ENCODE results near the gene OSBPL5.

The OSBPL5 gene

GRCh38 chr11:3133261-3134217, 31.6 kb downstream of the OSBPL5 start:
- DNase-seq: no peak

DNA sequence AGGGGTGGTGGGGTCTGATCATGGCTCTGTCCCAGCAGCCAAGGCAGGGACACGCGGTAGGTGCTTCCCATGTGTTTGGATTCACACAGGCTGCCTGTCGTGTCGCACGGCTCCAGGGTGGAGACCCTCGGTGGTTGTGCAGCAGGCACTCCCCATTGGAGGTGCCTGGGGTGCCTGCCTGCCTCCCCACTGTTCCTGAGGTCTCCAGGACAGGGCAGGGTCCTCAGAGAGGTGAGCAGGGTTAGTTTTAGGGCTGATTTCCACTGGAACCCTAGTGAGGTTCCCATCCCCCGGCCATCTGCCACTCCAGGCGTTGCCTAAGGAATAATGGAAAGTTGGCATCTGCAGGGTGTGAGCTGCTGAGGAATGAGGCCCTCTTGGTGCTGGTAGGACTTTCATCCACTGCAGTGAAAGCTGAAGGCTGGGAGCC, 32.3 kb downstream of the OSBPL5 start:
- no peak for DNase-seq

DNA sequence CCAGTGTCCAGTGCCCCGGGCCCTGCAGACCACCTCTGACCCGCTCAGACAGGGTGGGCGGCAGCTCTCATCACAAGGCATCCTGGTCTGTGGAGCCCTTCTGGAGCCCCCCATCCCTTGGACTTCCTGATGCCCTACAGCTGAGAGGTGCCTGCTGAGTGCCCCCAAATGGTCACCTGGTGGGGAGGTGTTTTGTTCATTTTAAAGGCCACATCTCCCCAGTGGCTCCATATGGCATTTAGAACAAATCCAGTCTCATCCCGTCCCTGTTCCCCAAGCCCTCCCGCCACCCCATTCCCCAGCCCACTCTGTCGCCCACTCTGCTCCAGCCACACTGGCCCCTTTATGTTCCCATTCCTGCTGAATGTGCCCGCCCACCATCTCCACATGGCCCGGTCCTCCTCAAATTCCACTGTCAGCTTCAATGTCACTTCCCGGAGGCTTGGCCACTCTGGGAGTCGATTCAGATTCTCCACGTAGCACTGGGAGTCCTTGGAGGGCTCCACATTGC, 32.8 kb downstream of the OSBPL5 start:
- no peak for DNase-seq

- DNase-seq: no peak
These were observed 33.7 kb downstream of the OSBPL5 start for GRCh38 chr11:3131330-3131941.

DNA sequence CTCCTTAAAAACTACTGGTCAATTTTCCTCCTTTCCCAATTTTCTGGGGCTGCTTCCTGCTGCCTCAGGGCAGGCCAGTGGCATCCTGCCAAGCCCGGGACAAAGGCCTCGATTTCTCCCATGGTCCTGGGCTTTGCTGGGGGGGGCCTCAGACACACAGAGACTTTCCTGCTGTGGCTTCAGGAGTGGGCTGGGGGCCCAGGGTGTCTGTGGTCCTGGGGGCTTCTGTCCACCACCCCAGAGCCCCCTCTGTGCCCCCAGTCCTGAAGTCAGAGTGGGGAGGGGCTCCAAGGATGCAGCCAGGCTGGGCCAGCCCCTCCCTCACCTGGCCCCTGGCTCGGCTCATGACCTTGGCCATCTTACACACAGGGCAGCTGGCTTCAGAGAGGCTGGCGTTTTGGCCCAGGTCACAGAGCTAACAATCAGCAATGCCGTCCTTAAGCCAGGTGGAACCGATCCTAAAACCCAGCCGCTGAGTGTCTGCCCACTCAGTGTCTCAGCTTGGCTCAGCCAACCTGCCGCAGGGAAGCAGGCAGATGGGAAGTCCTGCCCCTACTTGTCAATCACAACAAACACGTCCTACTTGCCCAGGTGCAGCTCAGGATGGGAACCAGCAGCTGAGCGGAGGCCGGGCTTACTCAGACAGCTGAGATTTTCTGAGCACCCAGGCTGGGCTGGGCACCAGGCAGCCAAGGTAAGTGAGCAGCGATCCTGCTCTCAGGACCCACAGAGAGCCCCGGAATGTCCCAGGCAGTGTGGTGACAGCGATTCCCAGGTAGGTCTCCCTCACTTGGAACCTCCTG, 34.6 kb downstream of the OSBPL5 start:
- no peak for DNase-seq

- no peak for DNase-seq
These were observed 35.4 kb downstream of the OSBPL5 start for GRCh38 chr11:3129591-3130268.

DNA sequence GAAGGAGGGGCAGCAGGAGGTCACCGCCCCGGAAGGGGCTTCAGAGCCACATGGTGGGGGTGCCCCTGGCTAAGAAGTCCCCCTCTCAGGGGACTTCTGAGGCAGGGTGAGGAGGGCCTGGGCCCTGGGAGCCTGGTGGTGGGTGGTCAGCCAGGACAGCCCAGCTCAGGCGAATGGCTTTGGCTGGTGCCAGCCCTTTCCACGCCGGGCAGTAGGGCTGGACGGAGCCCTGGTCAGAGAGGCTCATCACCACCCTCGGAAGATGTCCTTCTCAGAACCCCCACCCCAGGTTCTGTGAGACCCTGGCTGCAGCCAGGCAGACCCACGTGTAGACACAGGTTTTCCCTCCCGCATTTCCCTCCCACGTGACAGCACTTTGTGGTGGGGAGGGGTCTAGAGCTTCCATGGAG, 35.9 kb downstream of the OSBPL5 start:
- DNase-seq: no peak

DNA sequence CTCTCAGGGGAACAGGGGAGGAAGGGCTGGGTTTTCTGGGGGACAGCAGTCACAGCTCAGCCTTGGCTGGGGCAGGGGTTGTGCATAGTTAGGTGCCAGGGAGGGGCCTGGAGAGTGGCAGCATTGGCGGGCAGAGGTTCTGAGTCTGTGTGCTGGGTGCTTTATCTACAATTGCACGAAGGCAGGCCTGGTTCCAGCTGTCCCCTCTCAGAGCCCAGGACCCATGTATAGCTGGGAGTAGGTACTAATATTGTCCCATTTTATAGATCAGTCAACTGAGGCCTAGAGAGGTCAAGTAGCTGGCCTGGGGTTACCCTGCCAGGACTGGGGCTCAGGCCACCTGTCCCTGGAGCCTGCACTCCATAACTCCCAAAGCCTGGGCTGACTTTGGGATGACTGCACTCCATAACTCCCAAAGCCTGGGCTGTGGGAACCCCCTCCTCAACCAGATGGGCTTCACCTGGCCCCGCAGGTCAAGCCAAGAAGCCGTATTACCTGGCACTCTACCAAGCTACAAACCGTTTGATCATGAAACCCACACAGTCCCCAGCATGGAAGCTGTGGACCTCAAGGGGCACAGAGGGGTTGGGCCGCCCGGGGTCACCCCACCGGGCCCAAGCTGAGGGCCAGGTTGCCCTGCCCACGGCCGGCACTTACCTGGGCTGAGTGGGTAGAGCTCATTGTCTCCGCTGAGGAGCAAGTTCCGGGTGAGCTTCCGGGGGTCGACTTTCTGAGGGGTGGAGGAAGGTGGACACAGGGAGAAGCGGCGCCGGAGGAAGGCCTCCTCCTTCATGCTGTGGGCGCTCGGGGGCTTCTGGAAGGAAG, 36.5 kb downstream of the OSBPL5 start:
- DNase-seq: no peak

DNA sequence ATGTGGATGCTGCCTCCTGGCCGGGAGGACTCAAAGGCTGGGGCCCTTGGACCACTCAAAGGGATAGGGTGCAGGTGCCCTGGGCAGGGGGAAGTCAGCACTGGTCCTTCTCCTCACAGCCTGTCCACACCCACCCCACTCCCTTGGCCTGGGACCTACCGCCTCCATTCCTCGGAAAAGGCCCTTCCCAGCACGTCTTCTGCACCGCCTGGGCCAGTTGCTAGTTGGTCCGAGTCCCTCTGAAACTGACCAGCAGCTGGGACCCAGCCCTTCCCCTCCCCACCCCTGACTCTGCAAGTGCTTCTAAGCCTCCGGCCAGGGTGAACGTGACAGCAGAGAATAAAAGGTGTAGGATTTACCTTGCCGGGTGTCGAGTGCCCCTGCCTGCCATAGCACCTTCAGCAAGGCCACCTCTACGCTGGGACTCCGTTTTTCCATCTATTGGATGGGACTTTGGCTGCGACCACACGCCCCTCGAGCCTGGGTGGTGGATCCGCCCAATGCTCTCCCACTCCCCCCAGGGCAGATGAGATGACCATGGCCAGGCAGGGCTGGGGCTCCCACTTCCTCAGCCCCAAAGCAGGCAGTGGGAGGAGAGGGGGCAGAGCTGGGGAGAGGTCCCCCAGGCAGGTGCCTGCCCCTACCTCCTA, 37.3 kb downstream of the OSBPL5 start:
- DNase-seq: no peak

DNA sequence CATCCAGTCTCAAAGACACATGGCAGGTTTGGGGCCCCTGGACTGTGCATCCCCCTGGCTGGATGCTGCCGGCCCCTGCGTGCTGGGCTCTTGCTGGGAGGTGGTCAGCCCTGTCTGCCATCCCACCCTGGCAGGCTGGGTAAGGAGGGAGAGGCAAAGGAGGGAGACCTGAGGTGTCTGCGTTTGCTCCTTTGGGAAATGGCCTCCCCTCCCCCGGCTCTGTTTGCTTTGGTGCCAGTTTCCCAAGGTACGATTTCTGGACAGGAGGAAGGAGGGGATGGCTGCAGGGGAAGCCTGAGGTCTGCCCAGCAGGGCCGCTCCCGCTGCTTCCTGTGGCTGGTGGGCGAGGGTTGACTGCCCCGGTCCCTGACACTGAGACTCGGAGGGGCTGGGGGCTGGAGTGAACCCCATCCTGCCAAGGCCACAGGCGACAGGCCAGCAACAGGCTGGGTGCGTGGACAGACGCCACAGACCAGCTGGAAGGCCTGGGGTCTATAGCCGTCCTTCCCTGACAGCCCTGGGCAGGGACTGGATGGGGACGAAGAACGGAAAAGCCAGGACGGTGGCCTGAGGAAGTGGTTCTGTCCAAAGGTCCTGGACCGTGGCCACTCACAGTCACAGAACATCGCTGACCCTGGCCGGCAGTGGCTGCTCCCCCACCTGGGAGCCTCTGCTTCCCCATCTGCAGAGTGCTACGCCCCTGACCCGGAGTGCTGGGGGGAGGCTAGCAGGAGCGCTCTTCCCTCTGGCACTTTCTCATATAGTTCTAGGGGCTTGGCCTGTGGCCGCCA, 38.0 kb downstream of the OSBPL5 start:
- no peak for DNase-seq

DNA sequence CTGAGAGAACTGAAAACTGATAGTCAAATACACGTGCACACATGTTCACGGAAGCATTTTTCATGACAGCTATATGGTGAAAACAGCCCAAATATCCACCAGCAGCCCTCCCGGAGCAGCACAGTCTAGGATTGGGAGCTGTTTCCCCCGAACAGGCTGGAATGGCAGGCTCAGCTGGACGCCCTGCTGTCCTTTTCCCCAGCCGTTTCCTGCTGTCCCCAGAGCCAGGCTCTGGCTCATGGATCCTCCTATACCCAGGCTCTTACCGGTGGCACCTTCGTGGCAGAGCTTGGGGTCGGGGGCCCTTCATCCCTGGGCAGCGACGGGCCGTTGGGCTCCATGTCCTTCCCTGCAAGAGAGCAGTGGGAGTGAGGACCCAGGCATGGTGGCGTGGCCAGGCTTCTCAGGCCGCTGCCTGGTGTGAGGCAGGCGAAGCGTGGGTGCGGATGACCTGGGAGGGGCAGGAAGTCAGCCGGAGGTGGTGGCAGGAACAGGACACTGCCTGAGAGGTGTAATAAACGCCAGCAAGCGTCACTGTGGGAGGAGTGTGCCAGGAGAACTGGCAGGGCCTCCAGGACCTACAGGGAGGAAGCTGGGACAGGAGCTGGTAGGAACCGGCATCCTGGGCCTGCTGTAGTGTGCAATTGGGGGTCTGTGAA, 38.8 kb downstream of the OSBPL5 start:
- no peak for DNase-seq

- no peak for DNase-seq
These were observed 40.3 kb downstream of the OSBPL5 start for GRCh38 chr11:3124821-3125220.

GRCh38 chr11:3123761-3124733, 41.1 kb downstream of the OSBPL5 start:
- no peak for DNase-seq

- no peak for DNase-seq
These were observed 41.8 kb downstream of the OSBPL5 start for GRCh38 chr11:3123305-3123704.

DNA sequence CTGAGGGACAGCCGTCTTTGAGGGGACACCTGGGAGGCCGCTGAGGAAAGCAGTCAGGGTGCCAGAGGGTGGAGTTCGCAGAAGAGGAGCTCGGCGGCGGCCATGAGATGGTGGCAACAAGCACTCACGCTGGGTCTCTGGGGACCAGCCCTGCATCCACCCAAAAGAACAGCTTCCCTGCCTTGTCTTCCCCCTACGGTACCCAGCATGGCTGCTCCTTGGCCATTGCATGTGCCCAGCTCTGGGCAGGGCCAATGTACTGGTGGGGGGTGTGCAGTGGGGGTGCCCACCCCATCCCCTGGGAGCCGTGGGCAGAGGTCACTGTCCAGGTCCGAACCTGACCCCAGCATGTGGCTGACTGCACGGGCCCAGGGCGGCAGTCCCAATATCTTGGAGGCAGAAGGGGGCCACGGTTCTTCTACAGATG, 42.3 kb downstream of the OSBPL5 start:
- DNase-seq: no peak

DNA sequence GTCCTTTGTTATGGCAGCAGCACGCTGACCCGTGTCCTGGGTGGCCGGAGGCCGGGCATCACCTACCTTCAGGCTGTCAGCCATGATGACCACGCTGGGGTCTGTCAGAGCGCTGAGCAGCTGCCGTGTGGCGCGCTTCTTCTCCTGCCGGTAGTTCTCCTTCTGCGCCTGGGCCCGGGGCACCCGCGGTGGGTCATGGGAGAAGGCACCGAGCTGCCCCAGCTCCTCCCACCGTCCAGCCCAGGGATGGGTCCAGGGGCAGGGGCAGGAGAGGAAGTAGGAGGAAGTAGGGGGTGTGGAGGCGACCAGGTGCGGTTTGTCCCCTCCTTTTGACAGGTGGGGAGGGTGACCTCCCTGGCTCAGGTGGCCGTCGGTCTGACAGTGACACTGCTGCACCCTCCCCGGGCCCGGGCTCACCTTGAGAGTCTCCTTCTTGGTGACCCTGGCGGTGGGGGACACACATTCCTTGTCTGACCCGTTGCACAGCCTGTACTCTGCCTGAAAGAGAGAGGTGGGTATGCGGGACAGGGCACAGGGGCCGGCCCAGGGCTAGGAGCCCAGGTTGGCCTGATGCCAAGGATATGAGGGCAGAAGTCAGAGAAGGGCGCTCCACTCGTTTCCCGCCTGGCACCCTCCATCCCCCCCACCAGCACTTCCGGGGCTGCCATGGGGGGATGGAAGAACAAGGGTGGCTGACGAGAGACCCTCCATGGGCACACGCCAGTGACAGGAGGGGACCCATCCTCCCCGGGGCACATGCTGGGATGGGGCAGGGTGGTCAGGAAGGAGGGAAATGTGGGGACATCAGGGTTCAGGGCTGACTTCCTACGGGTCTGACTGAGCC, 43.0 kb downstream of the OSBPL5 start:
- DNase-seq: no peak

GRCh38 chr11:3121416-3121815, 43.7 kb downstream of the OSBPL5 start:
- no peak for DNase-seq

All from activated naive CD4-positive, alpha-beta T cell (primary cell).